ENCODE results near the gene SUFU. TPM values are rescaled to one million over a fixed set of nuclear protein-coding genes. Genes with fewer than 3 reads are reported as not detected.
"Not testable (repeated sequence)": the region's sequence is repeated elsewhere in the genome, so short reads cannot be mapped to it uniquely, and the experiment has no call there.

SUFU gene
- polyA plus RNA-seq, 4 donors, result 26.7 to 32.0 (median 28.0) TPM

DNA sequence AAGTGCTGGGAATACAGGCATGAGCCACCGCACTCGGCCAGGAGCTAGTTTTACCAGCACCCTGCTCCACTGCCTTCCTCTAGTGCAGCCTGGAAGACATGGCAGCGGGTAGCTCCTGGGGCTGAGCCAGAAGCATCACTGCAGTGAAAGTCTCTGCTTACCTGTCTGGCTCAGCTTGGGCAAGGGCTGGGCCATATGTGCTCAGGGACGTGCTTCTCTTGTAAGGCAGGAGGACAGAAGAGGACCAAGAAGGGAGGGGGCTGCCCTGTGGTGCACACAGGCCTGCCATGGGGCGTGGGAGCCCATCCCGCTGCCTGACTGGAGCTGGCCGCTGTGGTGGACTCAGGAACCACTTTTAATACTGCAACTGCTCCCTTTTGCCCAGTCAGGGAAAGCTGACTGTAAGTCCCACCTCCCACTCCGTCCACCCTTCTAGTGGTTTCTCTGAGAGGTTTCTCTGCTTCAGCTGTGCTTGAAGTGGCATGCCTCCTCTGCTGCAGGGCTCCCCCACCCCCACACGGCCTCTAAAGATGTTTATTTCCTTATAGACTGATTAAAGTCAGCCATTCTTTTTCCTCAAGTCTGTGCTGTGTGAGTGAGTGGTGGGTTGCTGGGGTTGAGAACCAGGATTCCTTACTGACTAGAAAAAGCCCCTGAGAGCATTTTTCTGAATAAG, 27.2 kb upstream of the SUFU start:
- no peak for DNase-seq (ENCODE audit: low read depth in 4 of 4, low spot score in 2 of 4)

DNA sequence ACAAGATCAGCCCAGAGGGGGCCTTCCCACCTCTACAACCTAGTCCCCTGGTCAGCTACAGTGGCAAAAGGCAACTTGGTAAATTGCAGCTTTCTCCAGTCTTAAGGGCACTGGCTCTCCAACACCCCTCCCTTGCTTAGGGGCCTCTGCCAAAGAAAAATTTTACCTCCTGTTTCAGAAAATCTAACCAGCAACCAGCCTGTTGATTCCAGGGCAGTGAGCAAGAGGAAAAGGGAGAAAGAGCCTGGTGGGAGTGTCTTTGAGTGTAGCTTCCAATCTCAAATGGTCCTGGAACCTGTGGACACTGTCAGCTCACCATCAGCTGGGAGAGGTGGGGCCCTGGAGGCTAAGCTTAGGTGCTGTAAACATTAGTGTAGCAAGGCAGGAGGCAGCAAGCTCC, 24.1 kb upstream of the SUFU start:
- DNase-seq (ENCODE audit: low read depth in 4 of 4, low spot score in 2 of 4), result no peak

DNA sequence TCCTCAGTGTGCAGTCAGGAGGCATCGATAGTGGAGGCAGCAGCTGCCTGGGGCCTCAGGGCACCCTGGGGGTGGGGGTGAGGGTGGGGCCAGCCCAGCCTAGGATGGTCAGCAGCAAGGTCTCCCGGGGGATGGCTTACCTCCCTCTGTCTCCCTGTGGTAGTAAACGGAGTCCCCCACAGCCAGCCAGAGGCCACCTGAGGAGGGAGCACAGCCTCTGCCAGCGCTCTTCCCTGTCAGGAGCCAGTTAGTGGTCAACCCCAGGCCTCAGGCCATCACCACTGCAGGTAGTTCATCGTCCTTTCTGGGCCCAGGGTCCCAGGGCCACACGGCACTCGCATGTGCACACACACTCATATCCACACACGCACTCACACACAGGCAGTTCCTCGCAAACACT, 23.4 kb upstream of the SUFU start:
- no peak for DNase-seq (ENCODE audit: low read depth in 4 of 4, low spot score in 2 of 4)

DNA sequence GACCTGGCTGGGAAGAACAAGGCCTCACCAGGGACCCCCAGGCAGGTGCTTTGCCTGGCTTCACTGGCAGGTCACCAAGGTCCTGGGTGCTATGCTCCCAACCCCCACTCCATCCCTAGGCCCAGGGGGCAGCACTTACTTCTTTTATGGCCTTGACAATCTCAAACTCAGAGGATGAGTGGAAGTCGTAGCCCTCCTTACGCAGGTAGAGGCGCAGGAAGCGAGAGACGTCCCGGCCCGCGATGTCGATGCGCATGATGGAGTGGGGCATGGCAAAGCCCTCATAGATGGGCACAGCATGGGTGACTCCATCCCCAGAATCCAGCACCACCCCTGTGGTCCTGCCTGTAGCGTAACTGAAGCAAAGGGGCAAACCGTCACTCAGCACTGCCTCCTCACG, 19.8 kb upstream of the SUFU start:
- DNase-seq (ENCODE audit: low read depth in 4 of 4, low spot score in 2 of 4), result no peak

DNA sequence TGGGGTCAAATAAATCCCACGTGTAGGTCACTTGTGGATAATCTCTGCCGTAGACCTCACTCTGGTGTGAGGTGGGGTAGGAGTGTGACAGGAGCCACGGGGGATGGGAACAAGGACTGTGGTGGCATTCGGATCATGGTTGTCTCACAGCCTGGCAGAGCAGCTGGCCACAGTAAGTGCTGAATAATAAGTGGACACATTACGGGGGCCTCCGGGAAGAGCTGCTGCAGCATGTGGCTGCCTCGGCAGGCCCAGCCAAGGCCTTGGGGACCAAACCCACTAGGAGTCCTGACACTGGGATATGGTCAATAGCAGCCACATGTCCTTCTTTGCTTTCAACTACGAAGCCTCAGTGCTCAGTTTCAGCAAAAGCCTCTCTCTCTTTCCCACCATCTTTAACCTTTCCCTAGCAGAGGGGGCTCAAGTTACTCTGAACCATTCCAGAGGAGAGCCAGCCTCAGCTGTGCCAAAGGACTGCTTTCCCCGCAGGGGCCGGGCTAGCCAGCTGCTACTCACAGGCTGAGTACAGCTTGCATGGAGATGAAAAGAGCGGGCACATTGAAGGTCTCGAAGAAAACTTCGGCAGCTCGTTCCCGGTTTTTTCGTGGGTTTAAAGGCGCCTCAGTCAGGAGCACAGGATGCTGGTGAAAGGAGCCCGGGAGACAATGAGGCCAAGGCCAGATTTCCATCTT, 18.5 kb upstream of the SUFU start:
- no peak for DNase-seq (ENCODE audit: low read depth in 4 of 4, low spot score in 2 of 4)

DNA sequence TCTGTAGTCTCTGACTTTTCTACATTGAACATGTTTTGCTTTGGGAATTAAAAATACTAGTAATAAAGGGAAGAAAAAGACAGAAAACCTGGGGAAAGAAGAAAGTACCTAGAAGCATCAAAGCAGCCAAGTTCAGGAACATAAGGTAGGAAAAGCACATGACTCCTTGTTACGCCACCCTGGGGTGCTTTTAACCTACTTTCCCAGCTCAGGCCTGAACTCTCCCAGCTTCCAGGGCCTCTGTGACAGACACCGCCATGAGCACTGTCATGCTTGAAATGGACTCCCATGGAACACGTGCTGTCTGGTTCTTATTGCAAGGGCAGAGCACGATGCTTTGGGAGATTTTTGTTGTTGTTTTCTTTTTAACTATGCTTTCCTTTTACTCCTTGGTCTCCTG, 12.6 kb upstream of the SUFU start:
- no peak for DNase-seq (ENCODE audit: low read depth in 4 of 4, low spot score in 2 of 4)

DNA sequence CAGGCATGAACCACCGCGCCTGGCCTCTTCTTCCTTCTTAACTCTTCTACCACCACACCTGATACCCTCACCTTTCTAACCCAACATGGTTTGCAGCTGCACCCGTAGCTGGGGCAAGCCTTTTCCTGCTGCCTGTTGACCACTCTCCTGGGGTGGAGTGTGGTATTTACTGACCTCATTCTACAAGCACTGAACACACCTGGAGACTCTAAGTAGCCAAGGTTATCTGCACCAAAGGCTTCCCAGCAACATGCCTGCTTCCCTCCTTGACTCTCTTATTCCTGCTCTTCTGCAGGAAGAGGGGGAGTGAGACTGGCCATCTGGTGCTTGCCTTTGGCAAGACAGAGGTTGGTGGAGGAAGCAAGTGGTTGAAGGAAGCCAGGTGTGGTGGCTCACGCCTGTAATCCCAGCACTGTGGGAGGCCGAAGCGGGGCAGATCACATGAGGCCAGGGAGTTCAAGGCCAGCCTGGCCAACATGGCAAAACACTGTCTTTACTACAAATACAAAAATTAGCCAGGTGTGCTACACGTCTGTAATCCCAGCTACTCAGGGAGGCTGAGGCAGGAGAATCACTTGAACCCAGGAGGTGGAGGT, 11.3 kb upstream of the SUFU start:
- no peak for DNase-seq (ENCODE audit: low read depth in 4 of 4, low spot score in 2 of 4)

DNA sequence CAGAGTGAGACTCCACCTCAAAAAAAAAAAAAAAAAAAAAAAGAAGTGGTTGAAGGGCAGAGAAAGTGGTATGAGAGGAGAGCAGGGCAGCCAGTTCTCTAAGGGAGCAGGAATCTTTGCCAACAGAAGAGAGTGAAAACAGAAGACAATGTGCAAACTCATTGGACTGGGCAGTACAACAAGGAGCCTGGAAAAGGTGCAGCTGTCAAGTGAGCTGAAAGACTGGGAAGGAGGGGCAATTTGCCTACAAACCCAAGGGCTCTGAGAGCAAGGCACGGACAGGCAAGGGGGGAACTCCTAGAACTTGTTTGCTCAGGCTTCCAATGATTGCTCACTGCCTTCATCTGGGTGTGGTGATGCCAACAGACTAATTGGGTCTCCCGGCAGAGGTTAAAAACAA, 10.8 kb upstream of the SUFU start:
- DNase-seq (ENCODE audit: low read depth in 4 of 4, low spot score in 2 of 4), result no peak

DNA sequence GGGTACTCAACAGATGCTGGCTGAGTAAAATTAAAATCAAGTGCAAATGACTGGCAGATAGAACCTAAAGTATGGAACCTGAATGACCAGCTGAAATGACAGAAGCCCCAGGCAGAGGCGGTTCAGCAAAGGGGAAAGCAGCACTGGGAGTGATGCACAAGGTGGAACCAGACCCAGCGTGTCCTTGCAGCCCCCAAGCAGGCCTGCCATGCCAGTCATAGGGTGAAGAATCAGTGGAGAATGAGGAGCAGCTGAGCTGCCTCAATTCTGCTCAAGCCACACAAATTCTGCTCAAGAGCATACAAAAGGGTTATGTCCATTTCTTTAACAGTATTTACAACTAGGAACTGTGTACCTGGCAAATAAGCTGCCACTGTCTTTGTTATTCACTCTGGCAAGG, 10.0 kb upstream of the SUFU start:
- no peak for DNase-seq (ENCODE audit: low read depth in 4 of 4, low spot score in 2 of 4)

DNA sequence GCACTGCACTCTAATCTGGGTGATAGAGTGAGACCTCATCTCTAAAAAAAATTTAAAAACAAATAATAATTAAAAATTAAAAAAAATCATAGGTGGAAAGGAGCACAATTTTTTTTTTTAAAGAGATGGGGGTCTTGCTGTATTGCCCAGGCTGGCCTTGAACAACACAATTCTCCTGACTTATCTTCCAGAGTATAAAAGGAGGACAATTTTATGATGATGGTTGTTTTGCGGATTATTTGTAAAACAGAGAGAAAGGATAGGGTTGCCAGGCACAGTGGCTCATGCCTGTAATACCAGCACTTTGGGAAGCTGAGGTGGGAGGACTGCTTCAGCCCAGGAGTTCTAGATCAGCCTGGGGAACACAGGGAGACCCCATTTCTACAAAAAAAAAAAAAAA, 6.2 kb upstream of the SUFU start:
- no peak for DNase-seq (ENCODE audit: low read depth in 4 of 4, low spot score in 2 of 4)

DNA sequence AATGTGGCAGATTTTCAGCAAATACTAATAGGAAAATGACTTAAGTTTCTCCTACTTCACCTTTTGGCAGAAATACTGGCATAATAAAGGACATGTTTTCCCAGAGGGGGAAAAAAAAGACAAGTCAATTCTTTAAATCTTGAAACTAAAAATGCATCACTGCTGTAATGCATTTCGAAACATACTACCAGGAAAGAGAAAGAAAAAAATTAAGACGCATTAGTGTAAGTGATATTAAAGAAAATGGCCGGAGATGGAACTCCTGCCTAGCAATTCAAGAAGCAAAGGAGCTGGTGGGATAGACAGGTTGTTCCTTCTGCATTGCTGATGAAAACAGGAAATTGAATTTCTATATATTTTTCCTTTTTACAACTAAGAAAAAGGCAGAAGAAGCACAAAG, 4.4 kb upstream of the SUFU start:
- no peak for DNase-seq (ENCODE audit: low read depth in 4 of 4, low spot score in 2 of 4)

DNA sequence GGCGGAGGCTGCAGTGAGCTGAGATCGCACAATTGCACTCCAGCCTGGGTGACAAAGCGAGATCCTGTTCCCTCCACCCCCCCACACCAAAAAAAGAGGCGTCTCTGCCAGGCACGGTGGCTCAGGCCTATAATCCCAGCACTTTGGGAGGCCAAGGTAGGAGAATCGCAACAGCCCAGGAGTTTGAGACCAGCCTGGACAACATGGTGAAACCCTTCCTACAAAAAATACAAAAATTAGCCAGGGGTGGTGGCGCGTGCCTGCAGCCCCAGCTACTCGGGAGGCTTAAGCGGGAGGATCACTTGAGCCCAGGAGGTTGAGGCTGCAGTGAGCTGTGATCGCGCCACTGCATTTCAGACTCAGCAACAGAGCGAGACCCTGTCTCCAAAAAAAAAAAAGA, 3.1 kb upstream of the SUFU start:
- not testable (repeated sequence) for DNase-seq (ENCODE audit: low read depth in 4 of 4, low spot score in 2 of 4)

DNA sequence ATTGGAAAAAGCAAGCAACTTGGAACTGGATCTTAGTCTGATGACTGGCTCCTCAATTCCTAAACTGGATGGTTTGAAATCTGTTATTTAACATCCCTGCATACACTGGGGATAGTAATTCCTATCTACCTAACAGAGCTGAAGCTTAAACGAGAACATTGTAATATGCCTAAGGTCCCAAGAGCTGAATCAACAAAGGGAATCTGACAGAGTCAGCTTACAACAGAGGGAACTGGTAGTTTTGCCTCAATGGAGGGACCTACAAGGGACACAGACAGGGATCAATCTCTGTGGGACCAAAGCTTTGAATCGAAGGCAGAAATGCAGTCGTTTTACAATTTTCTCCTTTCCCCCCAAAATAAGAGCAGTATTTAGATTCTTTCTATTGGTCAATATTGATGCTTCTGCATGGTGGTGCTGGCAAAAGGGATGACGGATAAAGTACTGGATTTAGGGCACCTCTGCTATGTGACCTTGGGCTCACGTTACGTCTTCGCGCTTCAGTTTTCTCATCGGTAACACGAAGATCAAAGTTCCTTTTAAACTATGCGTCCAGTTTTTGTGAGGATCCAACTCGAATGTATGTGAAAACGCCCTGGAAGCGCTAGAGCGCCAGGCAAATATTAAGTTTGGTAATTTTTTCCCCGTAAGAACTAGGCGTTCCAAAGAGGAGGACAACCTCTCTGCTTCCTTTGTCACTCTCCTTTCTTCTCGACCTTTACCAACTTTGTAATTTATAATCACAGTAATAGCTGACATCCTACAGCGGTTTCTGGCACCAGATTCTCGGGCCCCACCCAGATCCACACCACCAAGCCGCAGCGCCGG, 2.4 kb upstream of the SUFU start:
- DNase-seq (ENCODE audit: low read depth in 4 of 4, low spot score in 2 of 4), result no peak

DNA sequence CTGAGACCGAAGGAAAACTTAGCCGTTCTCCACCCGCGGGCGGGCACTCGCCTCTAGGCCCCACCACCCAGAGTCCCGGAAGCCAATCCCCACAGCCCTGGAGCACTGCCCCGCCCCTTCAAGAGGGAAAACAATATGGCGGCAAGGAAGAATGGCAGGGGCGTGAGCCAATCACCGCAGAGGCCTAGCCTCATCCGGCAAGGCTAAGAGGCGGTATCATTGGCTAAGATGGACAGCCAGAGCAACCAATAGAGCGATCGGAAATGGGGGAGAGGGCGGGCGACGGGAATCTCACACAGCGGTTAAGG, 1.8 kb upstream of the SUFU start:
- peak; percentile 98 to 100 (median 98) for DNase-seq (ENCODE audit: low read depth in 4 of 4, low spot score in 2 of 4)

DNA sequence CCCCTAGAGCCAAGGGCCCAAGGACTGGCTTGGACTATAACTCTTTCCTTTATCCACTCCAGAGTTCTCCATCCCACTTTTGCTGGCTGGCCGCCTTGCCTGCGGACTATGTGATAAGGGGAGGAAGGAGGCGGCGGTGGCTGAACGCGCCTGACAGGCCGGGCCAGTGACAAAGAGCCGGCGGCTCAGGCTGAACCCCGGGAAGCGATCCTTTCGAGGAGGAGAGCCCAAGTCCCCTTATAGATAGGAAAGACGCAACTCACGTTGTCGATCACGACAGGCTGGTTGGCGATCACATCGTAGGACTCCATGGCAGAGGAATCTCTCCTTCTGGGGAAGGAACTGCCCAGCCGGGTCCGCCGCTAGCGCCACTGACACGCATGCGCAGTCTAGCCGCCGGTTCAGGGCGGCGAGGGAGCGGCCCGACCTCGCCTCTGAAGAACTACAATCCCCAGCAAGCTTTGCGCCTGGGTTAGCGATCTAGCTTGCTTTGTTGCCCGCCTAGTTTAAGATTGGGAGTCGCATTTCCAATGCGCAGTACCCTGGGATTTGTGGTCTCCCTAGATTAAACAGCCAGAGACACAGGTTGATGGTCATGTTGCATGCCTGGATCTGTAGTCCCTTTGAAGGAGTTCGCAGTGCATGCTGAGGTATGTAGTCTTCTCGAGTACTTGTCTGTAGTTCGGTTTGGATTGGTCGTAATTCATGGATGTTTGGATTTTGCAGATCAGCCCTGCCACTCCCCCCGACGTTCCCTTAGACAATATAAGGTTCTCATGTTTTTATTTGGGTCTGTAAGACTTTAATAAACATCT, 1.2 kb upstream of the SUFU start, which contains the start of gene ACTR1A:
Gene ACTR1A, minus strand, starts transcription at position 376 of the 815 bp plus-strand sequence. Its CDS starts 65 bp downstream, at position 311.
- DNase-seq (ENCODE audit: low read depth in 4 of 4, low spot score in 2 of 4), result peak; percentile 97 to 99 (median 98)

DNA sequence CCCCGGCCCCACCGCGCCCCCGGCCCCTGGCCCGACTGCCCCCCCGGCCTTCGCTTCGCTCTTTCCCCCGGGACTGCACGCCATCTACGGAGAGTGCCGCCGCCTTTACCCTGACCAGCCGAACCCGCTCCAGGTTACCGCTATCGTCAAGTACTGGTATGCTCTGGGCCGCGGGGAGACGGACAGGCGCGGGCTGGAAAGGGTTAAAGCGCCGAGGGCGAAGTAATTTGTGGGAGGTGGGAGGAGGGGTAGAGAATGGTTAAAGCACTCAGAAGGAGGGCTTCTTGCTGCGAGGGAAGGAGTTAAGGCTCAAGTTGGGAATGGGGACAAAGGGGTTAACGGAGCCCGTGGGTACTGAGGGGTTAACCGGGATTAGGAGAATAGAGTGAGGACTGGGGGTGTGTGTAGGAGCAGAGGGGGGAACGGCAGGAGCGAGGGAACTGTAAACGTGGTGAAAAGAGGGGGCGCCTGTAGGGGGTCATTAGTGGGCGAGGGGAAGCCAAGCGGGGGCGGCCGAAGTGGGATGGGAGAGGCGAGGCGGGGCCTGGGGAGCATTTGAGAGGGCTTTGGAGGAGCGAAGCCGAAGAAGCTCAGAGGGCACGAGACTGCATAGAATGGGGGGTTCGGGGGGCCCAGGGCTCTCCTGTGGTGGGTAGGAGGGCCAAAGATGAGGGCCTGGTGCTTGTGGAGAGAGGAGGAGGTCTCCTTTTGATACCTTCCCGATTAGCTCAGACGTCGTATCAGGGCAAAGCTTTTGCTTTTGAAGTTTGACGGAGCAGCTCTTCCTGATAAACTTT, 605 bp downstream of the SUFU start:
- DNase-seq (ENCODE audit: low read depth in 4 of 4, low spot score in 2 of 4), result no peak

DNA sequence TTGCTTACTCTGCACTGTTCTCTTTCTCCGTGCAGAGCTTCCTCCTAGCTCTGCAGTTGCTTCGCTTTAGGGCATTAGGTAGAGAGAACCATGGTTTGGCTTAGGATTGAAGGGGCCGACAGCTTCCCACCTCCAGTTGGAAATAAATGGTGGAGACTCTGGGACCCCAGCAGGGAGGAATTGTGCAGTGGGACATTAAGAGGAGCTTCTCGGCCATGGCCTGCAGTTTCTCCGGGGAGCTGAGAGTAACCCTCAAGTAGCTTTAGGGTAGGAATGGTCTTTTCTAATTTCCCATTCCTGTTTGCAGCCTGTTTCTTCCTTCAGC, 1.2 kb downstream of the SUFU start:
- DNase-seq (ENCODE audit: low read depth in 4 of 4, low spot score in 2 of 4), result no peak

DNA sequence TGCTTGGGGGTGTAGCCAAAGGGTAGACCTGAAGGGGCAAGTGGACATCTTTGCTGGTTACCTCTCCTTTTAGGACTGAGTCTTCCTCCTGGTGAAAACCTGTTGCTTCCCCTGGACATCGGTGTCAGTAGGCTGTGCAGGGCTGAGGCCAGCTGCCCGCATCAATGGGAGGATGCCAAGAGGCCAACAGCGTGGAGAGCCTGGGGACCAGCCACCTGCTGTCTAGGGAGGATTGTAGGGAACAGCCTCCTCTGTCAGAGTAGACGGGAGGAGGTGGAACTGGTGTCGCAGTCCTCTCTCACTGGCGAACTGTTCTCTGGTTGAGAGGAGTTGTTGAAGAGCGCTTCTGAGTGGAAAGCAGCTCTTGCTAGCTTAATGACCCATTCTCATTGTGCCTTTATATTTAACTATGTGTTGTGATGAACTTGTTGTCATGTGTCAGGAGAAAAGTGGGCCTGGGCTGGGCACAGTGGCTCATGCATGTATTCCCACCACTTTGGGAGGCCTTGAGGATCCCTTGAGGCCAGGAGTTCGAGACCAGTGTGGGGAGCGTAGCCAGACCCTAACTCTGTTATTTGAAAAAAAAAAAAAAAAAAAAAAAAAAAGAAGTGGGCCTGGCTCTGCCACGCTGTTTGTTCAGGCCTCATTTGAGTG, 1.8 kb downstream of the SUFU start:
- DNase-seq (ENCODE audit: low read depth in 4 of 4, low spot score in 2 of 4), result no peak

DNA sequence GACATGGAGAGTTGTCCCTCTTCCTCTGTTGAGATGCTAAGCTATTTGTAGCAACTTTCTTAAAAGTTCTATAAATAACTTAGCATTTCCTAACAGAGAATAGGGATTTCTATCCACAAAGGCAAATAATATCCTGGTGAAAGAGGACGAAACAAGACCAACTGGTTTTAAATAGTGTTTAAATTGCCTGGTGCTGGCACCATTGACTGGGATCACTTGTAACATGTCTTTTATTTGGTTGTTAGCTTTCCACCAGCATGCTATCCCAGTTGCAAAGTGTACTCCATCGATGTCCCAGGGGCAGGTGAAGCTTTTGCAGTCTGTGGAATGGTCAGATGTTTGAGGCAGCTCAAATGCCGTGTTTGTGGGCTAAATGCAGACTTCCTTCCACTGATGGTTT, 3.7 kb downstream of the SUFU start:
- no peak for DNase-seq (ENCODE audit: low read depth in 4 of 4, low spot score in 2 of 4)
